ENCODE measurements around the gene CYSTM1. TPM values are rescaled to one million over a fixed set of nuclear protein-coding genes. Genes with fewer than 3 reads are reported as not detected.

Gene CYSTM1
- total and polyA plus RNA-seq, 3 donors from 2014 or later: 33.5 to 115 (median 43.6) TPM

DNA sequence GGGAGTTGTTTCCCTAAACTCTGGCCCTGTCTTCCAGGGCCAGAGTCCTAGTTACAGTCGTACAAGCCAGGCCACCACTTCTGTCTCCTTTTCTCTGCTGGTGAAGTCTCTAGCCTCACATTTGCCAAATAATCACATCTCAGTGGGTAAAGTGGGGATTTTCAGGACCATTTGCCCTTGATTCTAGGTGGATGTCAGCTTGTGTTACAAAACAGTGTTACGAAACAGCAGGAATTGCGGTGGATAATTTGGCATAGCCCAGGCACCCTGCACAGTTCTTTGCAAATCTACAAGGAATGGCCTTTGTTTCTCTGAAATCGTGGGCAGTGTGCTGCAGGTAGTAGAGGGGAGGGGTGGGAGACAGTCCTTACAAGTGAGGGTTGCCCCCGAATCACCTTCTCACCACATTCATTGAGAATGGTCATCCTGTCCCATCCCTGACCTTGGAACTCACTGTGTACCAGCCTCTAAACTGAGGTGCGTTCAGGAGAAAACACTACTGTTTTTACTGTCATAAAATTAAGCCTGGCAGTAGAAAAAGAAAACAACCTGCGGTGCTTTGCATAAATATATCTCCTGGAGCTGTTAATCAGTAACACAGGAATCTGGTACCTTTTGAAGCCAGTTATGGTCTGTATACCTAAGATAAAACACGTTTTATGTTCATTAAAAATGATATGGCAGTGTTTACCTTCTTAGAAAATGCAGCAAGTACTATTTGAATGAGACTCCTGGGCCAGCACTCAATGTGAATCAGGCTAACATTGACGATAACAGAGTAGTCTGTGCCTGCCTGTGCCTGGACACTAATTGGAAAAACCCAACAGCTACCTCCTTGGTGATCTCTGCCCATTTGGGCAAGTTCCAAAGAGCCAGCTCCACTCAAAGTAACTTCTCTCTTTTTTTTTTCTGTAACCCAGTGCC, 44.3 kb downstream of the CYSTM1 start:
- Histone ChIP-seq H3K36me3 (ENCODE audit: low read depth, missing control alignments) (no peaks in the 10 kb centered on the region), H3K9me3 (no peaks in the 10 kb centered on the region), H3K27me3 (no peaks in the 10 kb centered on the region), H3K27ac (no peak overlapping the region), H3K4me3 (no peak overlapping the region), H3K4me1 (no peaks in the 10 kb centered on the region)
- WGBS, 2 donors: 73 to 86% methylated on average over 9 of the region's 9 CpGs
- TF ChIP-seq, protein P1, sequence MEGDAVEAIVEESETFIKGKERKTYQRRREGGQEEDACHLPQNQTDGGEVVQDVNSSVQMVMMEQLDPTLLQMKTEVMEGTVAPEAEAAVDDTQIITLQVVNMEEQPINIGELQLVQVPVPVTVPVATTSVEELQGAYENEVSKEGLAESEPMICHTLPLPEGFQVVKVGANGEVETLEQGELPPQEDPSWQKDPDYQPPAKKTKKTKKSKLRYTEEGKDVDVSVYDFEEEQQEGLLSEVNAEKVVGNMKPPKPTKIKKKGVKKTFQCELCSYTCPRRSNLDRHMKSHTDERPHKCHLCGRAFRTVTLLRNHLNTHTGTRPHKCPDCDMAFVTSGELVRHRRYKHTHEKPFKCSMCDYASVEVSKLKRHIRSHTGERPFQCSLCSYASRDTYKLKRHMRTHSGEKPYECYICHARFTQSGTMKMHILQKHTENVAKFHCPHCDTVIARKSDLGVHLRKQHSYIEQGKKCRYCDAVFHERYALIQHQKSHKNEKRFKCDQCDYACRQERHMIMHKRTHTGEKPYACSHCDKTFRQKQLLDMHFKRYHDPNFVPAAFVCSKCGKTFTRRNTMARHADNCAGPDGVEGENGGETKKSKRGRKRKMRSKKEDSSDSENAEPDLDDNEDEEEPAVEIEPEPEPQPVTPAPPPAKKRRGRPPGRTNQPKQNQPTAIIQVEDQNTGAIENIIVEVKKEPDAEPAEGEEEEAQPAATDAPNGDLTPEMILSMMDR (IDR thresholded peaks at IDR 0.05): no peak
- TF ChIP-seq POLR2A (IDR thresholded peaks at IDR 0.05): no peak
- DNase-seq: no peak
- intact Hi-C loops (cut with DNase I; ENCODE audit: low total_unique reads): no loop called here

DNA sequence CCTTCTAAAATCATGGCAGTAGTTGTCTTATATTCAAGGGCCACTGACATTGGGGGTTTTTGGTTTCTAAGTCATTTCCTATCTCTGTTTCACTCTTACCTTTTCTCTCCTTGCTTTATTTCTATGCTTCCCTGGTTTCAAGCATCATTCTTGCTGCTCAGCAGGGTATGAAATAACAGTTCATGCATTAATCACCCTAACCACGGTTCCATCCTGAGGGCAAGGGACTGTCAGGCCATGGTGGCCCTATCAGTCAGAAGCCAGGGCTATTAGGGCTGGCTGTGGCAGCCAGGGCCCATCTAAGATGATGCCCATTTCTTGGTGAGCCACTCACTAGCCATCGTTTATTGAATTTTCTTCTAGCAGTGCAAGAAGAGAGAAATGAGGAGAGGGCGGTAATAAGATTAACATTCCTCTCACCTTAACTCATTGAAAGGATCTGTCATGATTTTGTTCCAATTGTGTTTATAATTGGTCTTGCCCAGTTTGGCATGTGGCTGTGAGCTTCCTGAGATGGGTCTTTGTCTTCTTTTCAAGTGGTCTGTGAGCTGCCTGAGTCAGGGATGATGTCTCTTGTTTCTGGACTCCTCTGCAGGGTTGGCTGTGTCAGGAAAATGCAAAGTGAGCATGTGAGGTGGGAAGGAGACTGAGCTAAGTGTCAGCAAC, 45.2 kb downstream of the CYSTM1 start:
- no peak overlapping the region for H3K27ac ChIP-seq
- no peak for DNase-seq
- intact Hi-C loops (cut with DNase I; ENCODE audit: low total_unique reads): no loop called here
- H3K4me3 ChIP-seq: no peak overlapping the region
- H3K36me3 ChIP-seq (ENCODE audit: low read depth, missing control alignments): no peaks in the 10 kb centered on the region
- H3K4me1 ChIP-seq: no peaks in the 10 kb centered on the region
- H3K9me3 ChIP-seq: no peaks in the 10 kb centered on the region
- TF ChIP-seq, protein P1 (IDR thresholded peaks at IDR 0.05): no peak
- TF ChIP-seq POLR2A (IDR thresholded peaks at IDR 0.05): no peak
- 87 to 95% methylated on average over 3 of the region's 3 CpGs for WGBS, 2 donors
- no peaks in the 10 kb centered on the region for H3K27me3 ChIP-seq

DNA sequence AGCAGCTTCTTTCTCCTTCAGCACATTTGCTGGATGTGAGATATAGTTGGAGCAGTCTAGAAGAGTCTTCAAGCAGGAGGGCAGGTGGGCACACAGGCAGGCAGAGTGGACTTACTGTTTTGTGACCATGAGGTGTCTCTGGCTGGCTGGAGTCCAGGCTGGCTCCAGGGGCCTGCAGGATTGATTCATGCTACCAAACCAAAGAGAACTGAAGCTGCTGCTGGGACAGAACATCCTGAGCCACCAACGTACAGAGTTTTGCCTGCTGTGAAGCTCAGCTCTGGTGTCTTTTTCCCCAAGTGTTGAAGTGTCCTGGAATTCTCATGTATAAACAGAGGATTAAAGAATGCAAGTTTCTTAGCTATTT, 45.7 kb downstream of the CYSTM1 start:
- 65 to 80% methylated on average over 1 of the region's 1 CpG for WGBS, 2 donors
- Histone ChIP-seq H3K4me1 (no peaks in the 10 kb centered on the region), H3K9me3 (no peaks in the 10 kb centered on the region), H3K27me3 (no peaks in the 10 kb centered on the region), H3K27ac (no peak overlapping the region), H3K36me3 (ENCODE audit: low read depth, missing control alignments) (no peaks in the 10 kb centered on the region), H3K4me3 (no peak overlapping the region)
- DNase-seq: no peak
- TF ChIP-seq POLR2A (IDR thresholded peaks at IDR 0.05): no peak
- TF ChIP-seq, protein P1 (IDR thresholded peaks at IDR 0.05): no peak
- intact Hi-C loops (cut with DNase I; ENCODE audit: low total_unique reads): no loop called here

DNA sequence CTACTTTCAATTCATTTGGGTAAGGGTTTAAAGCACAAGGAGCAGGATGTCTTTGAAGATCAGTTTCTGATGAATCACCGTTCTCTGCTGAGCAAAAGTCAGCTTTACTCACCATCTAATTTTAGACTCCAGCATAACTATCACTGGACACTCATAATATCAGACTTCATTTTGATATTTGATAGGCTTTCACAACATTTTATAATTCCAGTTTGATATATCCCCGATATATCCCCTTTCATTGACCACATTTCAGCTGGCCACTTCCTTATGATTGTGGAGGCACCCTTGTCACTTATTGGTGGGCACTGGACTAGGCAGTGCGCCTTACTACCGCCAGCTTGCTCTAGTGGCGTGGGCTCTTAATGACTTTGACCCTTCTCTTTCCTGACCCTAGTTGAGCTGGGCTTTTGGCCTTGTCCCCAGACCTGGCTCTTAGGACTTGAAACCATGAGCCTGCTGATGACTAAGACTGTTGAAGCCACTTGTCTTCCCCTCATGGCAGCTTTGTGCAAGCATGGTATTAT, 46.8 kb downstream of the CYSTM1 start:
- Histone ChIP-seq H3K9me3 (no peaks in the 10 kb centered on the region), H3K36me3 (ENCODE audit: low read depth, missing control alignments) (no peaks in the 10 kb centered on the region), H3K4me1 (no peaks in the 10 kb centered on the region), H3K4me3 (no peak overlapping the region), H3K27ac (no peak overlapping the region), H3K27me3 (no peaks in the 10 kb centered on the region)
- DNase-seq: no peak
- intact Hi-C loops (cut with DNase I; ENCODE audit: low total_unique reads): no loop called here
- 92% methylated on average over 5 of the region's 5 CpGs for WGBS, 2 donors
- TF ChIP-seq POLR2A (IDR thresholded peaks at IDR 0.05): no peak
- TF ChIP-seq, protein P1 (IDR thresholded peaks at IDR 0.05): no peak
